ENCODE measurements around the gene SMG7. TPM values are rescaled to one million over a fixed set of nuclear protein-coding genes. Genes with fewer than 3 reads are reported as not detected.

The SMG7 gene
- total and polyA plus RNA-seq, 8 donors, result 49.6 to 69.6 (median 64.8) TPM

DNA sequence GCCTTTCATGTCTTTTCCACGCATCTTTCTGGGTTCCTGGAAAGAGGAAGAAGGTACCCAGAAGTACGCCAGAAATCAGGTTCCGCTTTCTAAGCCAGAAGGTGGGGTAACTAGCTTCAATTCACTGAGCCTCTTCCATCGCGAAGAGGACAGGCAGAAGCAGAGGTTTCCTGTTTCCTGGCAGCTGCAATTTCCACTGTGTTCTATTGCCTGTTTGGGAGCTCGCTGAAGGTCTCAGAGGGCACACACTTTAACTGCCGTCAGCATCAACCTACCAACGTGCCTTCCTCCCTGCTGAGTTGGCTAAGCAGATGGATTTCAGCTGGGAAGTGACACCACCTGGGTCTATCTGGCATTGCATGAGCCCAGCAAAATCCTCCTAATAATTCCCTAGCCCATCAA, 108.0 kb downstream of the SMG7 start:
- ATAC-seq, result peak; percentile 41
- Histone ChIP-seq H3K4me1 (peaks cover 0 to 84% of the 10 kb centered on the region in 2 donors), H3K27me3 (no peaks in the 10 kb centered on the region), H3K9me3 (no peaks in the 10 kb centered on the region), H3K27ac (peak overlapping the region; percentile 51 to 87), H3K36me3 (peaks cover 0 to 46% of the 10 kb centered on the region in 2 donors), H3K4me3 (peak overlapping the region in 1 of 2 donors; percentile 6)
- DNase-seq, result peak in 1 of 4 donors; percentile 68
- intact Hi-C loops (cut with DNase I), result no loop called here
- TF ChIP-seq, protein P1, sequence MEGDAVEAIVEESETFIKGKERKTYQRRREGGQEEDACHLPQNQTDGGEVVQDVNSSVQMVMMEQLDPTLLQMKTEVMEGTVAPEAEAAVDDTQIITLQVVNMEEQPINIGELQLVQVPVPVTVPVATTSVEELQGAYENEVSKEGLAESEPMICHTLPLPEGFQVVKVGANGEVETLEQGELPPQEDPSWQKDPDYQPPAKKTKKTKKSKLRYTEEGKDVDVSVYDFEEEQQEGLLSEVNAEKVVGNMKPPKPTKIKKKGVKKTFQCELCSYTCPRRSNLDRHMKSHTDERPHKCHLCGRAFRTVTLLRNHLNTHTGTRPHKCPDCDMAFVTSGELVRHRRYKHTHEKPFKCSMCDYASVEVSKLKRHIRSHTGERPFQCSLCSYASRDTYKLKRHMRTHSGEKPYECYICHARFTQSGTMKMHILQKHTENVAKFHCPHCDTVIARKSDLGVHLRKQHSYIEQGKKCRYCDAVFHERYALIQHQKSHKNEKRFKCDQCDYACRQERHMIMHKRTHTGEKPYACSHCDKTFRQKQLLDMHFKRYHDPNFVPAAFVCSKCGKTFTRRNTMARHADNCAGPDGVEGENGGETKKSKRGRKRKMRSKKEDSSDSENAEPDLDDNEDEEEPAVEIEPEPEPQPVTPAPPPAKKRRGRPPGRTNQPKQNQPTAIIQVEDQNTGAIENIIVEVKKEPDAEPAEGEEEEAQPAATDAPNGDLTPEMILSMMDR (IDR thresholded peaks at IDR 0.05), result no peak

- H3K9me3 ChIP-seq, result no peaks in the 10 kb centered on the region
- no peaks in the 10 kb centered on the region for H3K27me3 ChIP-seq
- DNase-seq, result peak in 2 of 4 donors; percentile 47 to 75
- TF ChIP-seq, protein P1 (IDR thresholded peaks at IDR 0.05), result no peak
- peaks cover 0 to 44% of the 10 kb centered on the region in 2 donors for H3K36me3 ChIP-seq
- ATAC-seq, result peak; percentile 40
- intact Hi-C loops (cut with DNase I), result no loop called here
- no peak overlapping the region for H3K4me3 ChIP-seq
- peaks cover 0 to 98% of the 10 kb centered on the region in 2 donors for H3K4me1 ChIP-seq
- H3K27ac ChIP-seq, result peak overlapping the region; percentile 51 to 87
These were observed 109.9 kb downstream of the SMG7 start for GRCh38 chr1:183582021-183582713.

- DNase-seq (peak in 2 of 4 donors; percentile 75 to 81), ATAC-seq (peak; percentile 43)
- intact Hi-C loops (cut with DNase I), result no loop called here
- Histone ChIP-seq H3K36me3 (peaks cover 0 to 42% of the 10 kb centered on the region in 2 donors), H3K4me3 (peak overlapping the region in 1 of 2 donors; percentile 2), H3K4me1 (peaks cover 0 to 88% of the 10 kb centered on the region in 2 donors), H3K27ac (peak overlapping the region; percentile 58 to 87), H3K9me3 (no peaks in the 10 kb centered on the region), H3K27me3 (no peaks in the 10 kb centered on the region)
- TF ChIP-seq, protein P1 (IDR thresholded peaks at IDR 0.05), result no peak
These were observed 111.2 kb downstream of the SMG7 start for GRCh38 chr1:183583466-183583865.

DNA sequence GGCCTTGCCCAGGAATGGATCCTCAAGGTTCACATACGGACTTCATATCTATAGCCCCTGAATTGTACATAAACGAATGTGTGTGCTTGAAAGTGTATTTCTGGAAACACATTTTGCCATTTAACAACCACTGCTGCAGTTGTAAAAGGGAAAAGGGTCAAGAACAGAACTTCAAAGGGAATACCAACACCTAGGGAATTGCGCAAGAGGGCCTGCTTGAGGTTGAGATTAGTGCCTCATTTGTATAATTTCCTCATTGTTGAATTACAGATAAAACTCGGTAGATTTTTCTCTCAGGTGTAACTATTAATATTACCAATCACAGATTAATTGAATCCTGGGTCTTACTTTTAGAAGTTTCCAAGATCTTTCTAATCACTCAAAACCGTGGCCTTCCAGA, 111.8 kb downstream of the SMG7 start:
- peak overlapping the region in 1 of 2 donors; percentile 2 for H3K4me3 ChIP-seq
- H3K36me3 ChIP-seq, result peaks cover 0 to 42% of the 10 kb centered on the region in 2 donors
- peak overlapping the region; percentile 58 to 87 for H3K27ac ChIP-seq
- H3K27me3 ChIP-seq, result no peaks in the 10 kb centered on the region
- ATAC-seq (peak; percentile 19), DNase-seq (peak in 2 of 4 donors; percentile 47 to 55)
- TF ChIP-seq, protein P1 (IDR thresholded peaks at IDR 0.05), result no peak
- intact Hi-C loops (cut with DNase I), result no loop called here
- peaks cover 0 to 81% of the 10 kb centered on the region in 2 donors for H3K4me1 ChIP-seq
- H3K9me3 ChIP-seq, result no peaks in the 10 kb centered on the region

DNA sequence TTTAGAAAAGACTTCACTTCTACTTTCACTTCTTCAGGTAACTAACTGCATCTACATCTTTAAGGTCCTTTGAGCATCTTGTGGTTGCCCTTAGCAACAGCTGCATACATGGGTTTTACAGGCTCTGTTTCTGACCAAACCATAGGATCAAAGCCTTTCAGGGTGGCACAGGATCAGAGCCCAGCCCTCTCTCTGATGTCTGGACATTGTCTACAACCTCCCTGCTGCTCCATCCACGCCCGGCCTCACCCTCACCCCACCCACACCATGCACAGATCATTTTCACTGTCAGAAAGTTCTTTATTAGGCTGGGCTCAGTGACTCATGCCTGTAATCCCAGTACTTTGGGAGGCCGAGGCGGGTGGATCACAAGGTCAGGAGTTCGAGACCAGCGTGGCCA, 112.7 kb downstream of the SMG7 start:
- Histone ChIP-seq H3K4me3 (no peak overlapping the region), H3K27me3 (no peaks in the 10 kb centered on the region), H3K36me3 (peaks cover 0 to 42% of the 10 kb centered on the region in 2 donors), H3K27ac (peak overlapping the region in 1 of 2 donors; percentile 87), H3K4me1 (peaks cover 0 to 72% of the 10 kb centered on the region in 2 donors), H3K9me3 (no peaks in the 10 kb centered on the region)
- intact Hi-C loops (cut with DNase I), result no loop called here
- DNase-seq, result no peak
- TF ChIP-seq, protein P1 (IDR thresholded peaks at IDR 0.05), result no peak
- ATAC-seq, result no peak
